ENCODE data around the gene PEX10.

DNA sequence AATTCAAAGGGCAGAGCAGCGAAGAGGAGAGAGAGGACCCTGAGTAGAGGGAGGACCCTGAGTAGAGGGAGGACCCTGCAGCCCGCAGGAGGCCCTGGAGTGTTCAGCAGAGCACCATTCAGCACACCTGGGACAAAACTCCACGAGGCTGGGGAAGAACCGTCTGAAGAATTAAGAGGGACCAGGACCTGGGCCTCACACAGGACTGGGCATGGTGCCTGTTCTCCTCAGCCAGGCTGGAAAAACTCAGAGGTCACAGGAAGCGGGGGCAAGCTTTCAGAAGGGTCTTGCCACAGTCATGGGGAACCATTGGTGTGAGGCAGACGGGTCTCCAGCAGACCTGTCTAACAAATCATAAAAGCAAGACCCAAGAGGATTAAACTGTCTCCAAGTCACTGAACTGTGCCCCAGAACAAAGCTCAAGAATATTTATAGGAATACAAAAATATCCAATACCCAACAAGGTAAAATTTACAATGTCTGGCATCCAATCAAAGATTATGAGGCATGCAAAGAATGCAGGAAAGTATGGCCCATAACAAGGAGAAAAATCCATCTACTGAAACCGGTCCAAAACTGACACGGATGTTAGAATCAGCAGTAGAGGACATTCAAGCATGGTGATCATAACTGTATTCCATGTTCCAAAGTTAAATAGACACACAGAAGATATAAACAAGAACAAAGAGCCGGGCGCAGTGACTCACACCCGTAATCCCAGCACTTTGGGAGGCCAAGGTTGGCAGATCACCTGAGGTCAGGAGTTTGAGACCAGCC is 51.6 kb downstream of the PEX10 start:
- no peak for TF ChIP-seq EZH2 (IDR thresholded peaks at IDR 0.05; ENCODE audit: borderline replicate concordance, low read depth, low read length, poor library complexity, severe bottlenecking)
- TF ChIP-seq, protein P1, sequence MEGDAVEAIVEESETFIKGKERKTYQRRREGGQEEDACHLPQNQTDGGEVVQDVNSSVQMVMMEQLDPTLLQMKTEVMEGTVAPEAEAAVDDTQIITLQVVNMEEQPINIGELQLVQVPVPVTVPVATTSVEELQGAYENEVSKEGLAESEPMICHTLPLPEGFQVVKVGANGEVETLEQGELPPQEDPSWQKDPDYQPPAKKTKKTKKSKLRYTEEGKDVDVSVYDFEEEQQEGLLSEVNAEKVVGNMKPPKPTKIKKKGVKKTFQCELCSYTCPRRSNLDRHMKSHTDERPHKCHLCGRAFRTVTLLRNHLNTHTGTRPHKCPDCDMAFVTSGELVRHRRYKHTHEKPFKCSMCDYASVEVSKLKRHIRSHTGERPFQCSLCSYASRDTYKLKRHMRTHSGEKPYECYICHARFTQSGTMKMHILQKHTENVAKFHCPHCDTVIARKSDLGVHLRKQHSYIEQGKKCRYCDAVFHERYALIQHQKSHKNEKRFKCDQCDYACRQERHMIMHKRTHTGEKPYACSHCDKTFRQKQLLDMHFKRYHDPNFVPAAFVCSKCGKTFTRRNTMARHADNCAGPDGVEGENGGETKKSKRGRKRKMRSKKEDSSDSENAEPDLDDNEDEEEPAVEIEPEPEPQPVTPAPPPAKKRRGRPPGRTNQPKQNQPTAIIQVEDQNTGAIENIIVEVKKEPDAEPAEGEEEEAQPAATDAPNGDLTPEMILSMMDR (conservative IDR thresholded peaks at IDR 0.05; ENCODE audit: low read depth, low read length) = no peak

All from A673 (cell line).